DOHH2 (cell line): ENCODE data around the gene FTO.

ENCODE experiments used
- H3F3A ChIP-seq: fragments of 200-600 bp; sonication (generic), shearing (Covaris generic); 2 replicates; pipeline ENCODE4 v1.6.0; 2016; ENCODE audit warnings: antibody characterized with exemption, mild to moderate bottlenecking; ENCODE audit not compliant: control insufficient read depth, insufficient read depth
- H3K27ac ChIP-seq: fragments of 200-600 bp; sonication (generic); 2 replicates; pipeline ENCODE4 v1.5.1; 2014; ENCODE audit warnings: low read depth, mild to moderate bottlenecking, low read length, moderate library complexity
- H3K27me3 ChIP-seq: fragments of 200-600 bp; sonication (generic); 2 replicates; pipeline ENCODE4 v1.6.1; 2014; ENCODE audit warnings: mild to moderate bottlenecking, low read length, mixed read lengths; ENCODE audit not compliant: control insufficient read depth
- H3K36me3 ChIP-seq: fragments of 200-600 bp; sonication (generic); 2 replicates; pipeline ENCODE4 v1.6.1; 2014; ENCODE audit warnings: mild to moderate bottlenecking, low read length, moderate library complexity, mixed read lengths; ENCODE audit not compliant: control insufficient read depth
- H3K4me1 ChIP-seq: fragments of 200-600 bp; sonication (generic); 2 replicates; pipeline ENCODE4 v1.6.1; 2014; ENCODE audit warnings: mild to moderate bottlenecking, low read length, mixed read lengths; ENCODE audit not compliant: control insufficient read depth
- H3K4me2 ChIP-seq: fragments of 200-600 bp; sonication (generic); 2 replicates; pipeline ENCODE4 v1.6.0; 2014; ENCODE audit warnings: mild to moderate bottlenecking, low read length, moderate library complexity
- H3K4me3 ChIP-seq: fragments of 200-600 bp; sonication (generic); 2 replicates; pipeline ENCODE4 v1.5.1; 2014; ENCODE audit warnings: mild to moderate bottlenecking, low read length, mixed read lengths
- H3K79me2 ChIP-seq: fragments of 200-600 bp; sonication (generic); 2 replicates; pipeline ENCODE4 v1.6.1; 2014; ENCODE audit warnings: mild to moderate bottlenecking, low read length, mixed read lengths; ENCODE audit not compliant: control insufficient read depth
- H3K9me2 ChIP-seq: fragments of 200-600 bp; sonication (generic); replicated peaks from 2 replicates; pipeline ENCODE4 v1.6.1; 2014; ENCODE audit warnings: mild to moderate bottlenecking, low read length, mixed read lengths; ENCODE audit not compliant: control insufficient read depth
- H3K9me3 ChIP-seq: fragments of 200-600 bp; sonication (generic); 2 replicates; pipeline ENCODE4 v1.6.1; 2014; ENCODE audit warnings: antibody characterized with exemption, low read length, mixed read lengths; ENCODE audit not compliant: control insufficient read depth, insufficient read depth
- H4K20me1 ChIP-seq: fragments of 200-600 bp; sonication (generic); 2 replicates; pipeline ENCODE4 v1.6.0; 2014; ENCODE audit warnings: low read depth, mild to moderate bottlenecking, antibody characterized with exemption, low read length, moderate library complexity; ENCODE audit not compliant: control insufficient read depth, insufficient read depth
- EZH2phosphoT487 ChIP-seq: fragments of 200-600 bp; sonication (generic); IDR thresholded peaks from 2 replicates; pipeline ENCODE4 v1.6.1; 2017; ENCODE audit warnings: borderline replicate concordance, mild to moderate bottlenecking, antibody characterized with exemption, low read length, moderate library complexity, mixed read lengths
- TF ChIP-seq, protein P1 (sequence below): fragments of 200-600 bp; sonication (generic); IDR thresholded peaks from one replicate; pipeline ENCODE4 v1.5.1; 2014; ENCODE audit warnings: antibody characterized with exemption, mild to moderate bottlenecking, low read depth, low read length; ENCODE audit not compliant: poor library complexity, severe bottlenecking

The FTO gene

DNA sequence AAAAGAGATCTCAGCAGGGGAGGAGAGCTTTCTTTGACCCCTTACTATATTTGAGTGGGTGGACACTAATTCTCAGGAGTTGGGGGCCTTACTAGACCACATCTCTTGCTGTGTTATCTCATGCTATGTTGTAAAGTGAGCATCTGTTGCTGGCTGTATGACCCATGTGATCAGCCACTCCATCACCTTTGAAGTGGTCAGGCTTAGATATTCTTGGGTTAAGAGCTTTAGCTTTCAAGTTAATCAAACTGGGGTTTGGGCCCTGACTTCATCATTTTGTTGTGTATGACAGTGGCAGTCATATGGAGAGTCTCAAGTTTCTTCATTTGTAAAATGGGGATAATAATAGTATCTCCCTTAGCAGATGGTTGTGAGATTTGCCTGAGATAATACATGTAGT, 201.1 kb downstream of the FTO start:
- H3K9me3 ChIP-seq: no peaks in the 10 kb centered on the region
- no peaks in the 10 kb centered on the region for H3K79me2 ChIP-seq
- no peak overlapping the region for H3K27ac ChIP-seq
- H3K27me3 ChIP-seq: no peaks in the 10 kb centered on the region
- no peaks in the 10 kb centered on the region for H3F3A ChIP-seq
- no peaks in the 10 kb centered on the region for H3K4me1 ChIP-seq
- TF ChIP-seq, protein P1, sequence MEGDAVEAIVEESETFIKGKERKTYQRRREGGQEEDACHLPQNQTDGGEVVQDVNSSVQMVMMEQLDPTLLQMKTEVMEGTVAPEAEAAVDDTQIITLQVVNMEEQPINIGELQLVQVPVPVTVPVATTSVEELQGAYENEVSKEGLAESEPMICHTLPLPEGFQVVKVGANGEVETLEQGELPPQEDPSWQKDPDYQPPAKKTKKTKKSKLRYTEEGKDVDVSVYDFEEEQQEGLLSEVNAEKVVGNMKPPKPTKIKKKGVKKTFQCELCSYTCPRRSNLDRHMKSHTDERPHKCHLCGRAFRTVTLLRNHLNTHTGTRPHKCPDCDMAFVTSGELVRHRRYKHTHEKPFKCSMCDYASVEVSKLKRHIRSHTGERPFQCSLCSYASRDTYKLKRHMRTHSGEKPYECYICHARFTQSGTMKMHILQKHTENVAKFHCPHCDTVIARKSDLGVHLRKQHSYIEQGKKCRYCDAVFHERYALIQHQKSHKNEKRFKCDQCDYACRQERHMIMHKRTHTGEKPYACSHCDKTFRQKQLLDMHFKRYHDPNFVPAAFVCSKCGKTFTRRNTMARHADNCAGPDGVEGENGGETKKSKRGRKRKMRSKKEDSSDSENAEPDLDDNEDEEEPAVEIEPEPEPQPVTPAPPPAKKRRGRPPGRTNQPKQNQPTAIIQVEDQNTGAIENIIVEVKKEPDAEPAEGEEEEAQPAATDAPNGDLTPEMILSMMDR: no peak
- no peak for TF ChIP-seq EZH2phosphoT487
- no peak overlapping the region for H3K4me3 ChIP-seq
- H3K4me2 ChIP-seq: no peak overlapping the region
- no peaks in the 10 kb centered on the region for H3K9me2 ChIP-seq
- no peaks in the 10 kb centered on the region for H3K36me3 ChIP-seq
- no peaks in the 10 kb centered on the region for H4K20me1 ChIP-seq

- H3K9me3 ChIP-seq: no peaks in the 10 kb centered on the region
- no peaks in the 10 kb centered on the region for H3F3A ChIP-seq
- no peak overlapping the region for H3K27ac ChIP-seq
- no peaks in the 10 kb centered on the region for H3K36me3 ChIP-seq
- H3K4me2 ChIP-seq: no peak overlapping the region
- no peaks in the 10 kb centered on the region for H3K9me2 ChIP-seq
- no peaks in the 10 kb centered on the region for H3K27me3 ChIP-seq
- no peaks in the 10 kb centered on the region for H3K4me1 ChIP-seq
- H4K20me1 ChIP-seq: no peaks in the 10 kb centered on the region
- H3K79me2 ChIP-seq: no peaks in the 10 kb centered on the region
- no peak for TF ChIP-seq EZH2phosphoT487
- TF ChIP-seq, protein P1: no peak
- no peak overlapping the region for H3K4me3 ChIP-seq
Measured at GRCh38 chr16:53908731-53909130, 204.8 kb downstream of the FTO start.

- no peaks in the 10 kb centered on the region for H3K4me1 ChIP-seq
- no peaks in the 10 kb centered on the region for H3F3A ChIP-seq
- H3K36me3 ChIP-seq: no peaks in the 10 kb centered on the region
- no peaks in the 10 kb centered on the region for H4K20me1 ChIP-seq
- H3K27me3 ChIP-seq: no peaks in the 10 kb centered on the region
- H3K79me2 ChIP-seq: no peaks in the 10 kb centered on the region
- no peak overlapping the region for H3K4me3 ChIP-seq
- H3K4me2 ChIP-seq: no peak overlapping the region
- no peaks in the 10 kb centered on the region for H3K9me3 ChIP-seq
- H3K9me2 ChIP-seq: no peaks in the 10 kb centered on the region
- no peak for TF ChIP-seq EZH2phosphoT487
- TF ChIP-seq, protein P1: no peak
- H3K27ac ChIP-seq: no peak overlapping the region
Measured at GRCh38 chr16:53910990-53911389, 207.0 kb downstream of the FTO start.

- Histone ChIP-seq H3K4me2 (no peak overlapping the region), H3K27ac (no peak overlapping the region)
Measured at GRCh38 chr16:53911513-53911912, 207.6 kb downstream of the FTO start.

More at GRCh38 chr16:53911513-53911912, 207.6 kb downstream of the FTO start:
- Histone ChIP-seq H3K79me2 (no peaks in the 10 kb centered on the region), H4K20me1 (no peaks in the 10 kb centered on the region), H3K4me3 (no peak overlapping the region), H3K9me2 (no peaks in the 10 kb centered on the region), H3K36me3 (no peaks in the 10 kb centered on the region), H3K27me3 (no peaks in the 10 kb centered on the region), H3K4me1 (no peaks in the 10 kb centered on the region), H3K9me3 (no peaks in the 10 kb centered on the region), H3F3A (no peaks in the 10 kb centered on the region)
- TF ChIP-seq EZH2phosphoT487: no peak
